HG02798 (cell line): Measurements from ENCODE around the gene LRMDA.

Experiments
- ATAC-seq: cut with Tn5 transposase; IDR thresholded peaks from one replicate; pipeline ENCODE4 v1.9.1; 2021; ENCODE audit warnings: mild to moderate bottlenecking; ENCODE audit not compliant: unreplicated experiment, poor library complexity

Gene LRMDA

DNA sequence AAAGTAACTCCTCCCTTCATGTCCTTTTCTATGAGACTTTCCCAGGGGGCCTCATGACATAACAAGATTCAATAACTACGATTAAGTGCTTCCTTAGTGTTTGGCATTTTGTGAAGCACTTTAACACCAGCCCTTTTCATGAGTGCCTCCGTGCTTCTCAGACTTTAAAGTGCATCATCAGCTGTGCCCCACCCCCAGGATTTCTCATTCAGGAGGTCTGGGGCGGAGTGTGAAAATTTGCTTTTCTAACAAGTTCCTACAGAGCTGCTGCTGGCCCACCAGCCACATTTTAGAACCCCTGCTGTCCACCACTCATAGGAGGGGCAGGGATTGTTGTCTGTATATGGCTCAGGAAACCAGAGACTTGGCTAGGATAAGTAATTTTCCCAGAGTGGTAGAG lies 445.3 kb downstream of the LRMDA start:
- no peak for ATAC-seq

DNA sequence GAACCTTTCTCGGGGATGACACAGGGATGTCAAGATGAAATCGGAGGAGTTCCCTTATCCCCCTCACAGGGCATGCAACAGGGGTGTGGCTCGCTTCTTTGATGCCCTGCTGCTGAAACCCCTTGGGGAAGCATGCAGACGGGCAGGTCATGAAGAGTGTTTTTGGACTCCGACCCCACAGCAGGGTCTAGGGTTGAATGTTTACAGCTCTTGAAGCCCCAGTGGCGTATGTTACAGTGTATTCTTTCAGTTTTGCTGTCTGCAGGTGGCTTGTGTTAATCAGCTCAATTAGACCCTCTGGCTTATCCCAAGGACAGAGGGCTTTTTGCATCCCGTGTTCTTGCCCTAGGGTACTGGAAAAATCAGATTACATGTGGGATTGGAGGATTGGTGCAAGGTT lies 446.5 kb downstream of the LRMDA start:
- no peak for ATAC-seq

DNA sequence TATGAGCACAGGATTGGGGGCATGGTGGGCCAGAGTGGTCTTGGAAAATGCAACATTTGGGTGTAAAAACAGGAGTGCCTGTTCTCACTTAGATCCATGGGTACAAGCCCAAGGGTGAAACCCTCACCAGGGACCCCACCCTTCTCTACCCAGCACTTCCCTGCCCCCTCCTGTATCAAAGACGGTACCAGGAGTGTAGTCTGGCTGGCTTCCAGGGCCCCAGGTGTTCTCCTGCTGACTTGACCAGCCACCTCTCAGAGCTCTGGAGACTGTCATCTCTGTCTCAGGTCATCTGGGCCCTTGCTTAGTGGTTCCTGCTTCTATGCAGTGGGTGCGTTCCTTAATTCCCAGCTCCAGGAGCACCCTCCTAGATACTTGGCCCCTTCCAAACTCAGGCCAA lies 447.2 kb downstream of the LRMDA start:
- ATAC-seq, result no peak

DNA sequence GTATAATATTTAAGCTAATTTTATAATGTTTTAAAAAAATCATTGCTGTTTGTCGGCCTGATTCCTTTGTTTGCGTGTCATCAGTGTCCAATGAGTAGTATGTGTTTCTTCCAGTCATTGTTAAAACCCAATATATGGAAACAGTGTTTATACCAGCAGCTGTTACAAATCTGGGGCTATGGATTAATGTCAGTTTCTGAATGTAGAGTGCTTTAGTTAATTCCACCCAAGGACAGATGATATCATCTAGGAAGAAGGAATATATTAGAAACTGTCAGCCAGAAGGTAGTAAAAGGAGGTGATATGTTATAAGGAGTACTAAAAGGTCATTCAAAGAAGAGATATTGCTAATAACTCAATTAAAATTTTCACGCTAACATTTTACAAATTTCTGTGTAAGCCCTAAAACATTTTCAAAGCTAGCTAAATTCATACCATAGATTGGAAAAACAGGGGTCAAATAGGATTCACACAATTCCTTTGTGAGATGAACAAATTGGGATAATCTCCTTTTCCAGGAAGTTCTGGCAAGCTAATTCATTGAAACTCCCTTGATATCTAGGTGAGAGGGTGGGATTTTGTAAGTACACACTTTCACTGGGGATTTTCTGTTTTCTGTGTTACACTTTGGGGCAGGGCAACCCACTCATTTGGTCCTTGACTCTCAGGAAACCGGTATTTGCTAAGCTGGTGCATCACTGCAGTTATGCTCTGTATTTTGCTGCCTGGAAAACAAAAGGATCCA lies 448.8 kb downstream of the LRMDA start:
- ATAC-seq, result no peak

DNA sequence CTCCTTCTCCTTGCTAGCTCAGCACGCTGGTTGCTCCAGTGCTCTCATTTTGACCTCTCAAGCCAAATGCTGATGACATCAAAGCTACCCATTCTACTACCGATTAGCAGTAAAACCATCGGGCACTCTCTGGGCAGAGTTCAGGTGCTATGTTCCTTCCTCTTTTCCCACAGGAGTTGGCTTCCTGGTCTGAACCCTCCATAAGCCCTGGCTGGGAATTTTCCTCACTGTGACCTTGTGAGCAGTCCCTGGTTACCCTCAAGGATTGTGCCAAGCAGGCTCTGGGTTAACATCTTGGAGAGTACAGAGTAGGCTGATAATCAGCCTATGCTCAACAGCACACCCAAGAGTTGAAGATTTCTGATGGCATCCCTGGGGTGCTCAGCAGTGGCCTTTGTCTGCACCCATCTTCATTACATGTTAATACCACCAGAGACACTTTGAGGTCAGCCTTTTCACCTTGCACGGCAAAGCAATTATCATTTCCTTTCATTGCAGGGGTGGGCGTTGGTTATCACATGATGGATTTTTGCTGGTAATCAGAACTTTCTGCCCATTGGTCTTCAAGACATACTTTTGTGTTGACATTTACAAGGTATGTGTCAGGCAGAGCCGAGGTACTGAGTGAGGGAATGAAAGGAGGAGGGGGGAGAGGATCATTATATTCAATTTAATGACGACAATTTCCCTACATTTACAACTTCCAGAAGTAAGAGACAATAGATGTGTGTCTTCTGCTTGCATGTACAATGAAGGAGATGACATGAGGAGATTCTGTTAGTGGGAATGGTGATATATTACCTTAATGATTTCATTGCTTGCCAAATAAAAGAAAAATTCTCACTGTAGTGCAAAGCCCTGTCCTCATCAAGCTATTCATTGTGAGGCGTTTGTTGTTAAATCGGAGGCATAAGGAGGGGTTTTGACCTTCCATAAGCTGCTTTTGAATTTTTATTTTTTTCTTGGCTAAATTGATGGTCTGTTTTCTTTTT lies 452.0 kb downstream of the LRMDA start:
- ATAC-seq, result no peak

DNA sequence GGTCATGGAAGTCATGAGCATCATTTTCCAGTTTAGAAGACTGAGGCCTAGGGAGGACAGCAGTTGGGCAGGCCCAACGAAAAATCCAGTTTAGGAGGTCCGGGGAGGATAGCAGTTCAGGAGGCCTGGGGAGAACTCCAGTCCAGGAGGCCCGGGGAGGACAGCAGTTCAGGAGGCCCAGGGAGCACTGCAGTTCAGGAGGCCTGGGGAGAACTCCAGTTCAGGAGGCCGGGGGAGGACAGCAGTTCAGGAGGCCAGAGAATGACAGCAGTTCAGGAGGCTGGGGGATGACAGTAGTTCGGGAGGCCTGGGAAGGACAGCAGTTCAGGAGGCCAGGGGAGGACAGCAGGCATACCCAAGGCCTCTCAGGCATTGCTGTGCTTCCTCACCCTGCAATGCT lies 453.4 kb downstream of the LRMDA start:
- ATAC-seq, result no peak

DNA sequence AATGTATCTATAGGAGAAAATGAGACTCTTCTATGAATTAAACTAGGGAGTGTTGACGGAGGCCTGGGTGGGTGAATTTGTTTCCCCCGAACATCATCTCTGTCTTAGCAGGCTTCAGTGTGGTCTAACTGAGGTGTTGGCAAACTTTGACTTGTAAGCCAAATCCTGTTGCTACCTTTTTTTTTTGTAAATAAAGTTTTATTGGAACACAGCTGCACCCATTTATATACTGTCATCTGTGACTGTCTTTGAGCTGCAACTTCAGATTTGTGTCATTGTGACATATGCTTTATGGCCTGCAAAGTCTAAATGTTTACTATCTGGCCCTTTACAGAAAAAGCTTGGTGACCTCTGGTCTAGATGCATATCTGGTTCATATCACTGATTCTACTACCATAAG lies 455.9 kb downstream of the LRMDA start:
- no peak for ATAC-seq

DNA sequence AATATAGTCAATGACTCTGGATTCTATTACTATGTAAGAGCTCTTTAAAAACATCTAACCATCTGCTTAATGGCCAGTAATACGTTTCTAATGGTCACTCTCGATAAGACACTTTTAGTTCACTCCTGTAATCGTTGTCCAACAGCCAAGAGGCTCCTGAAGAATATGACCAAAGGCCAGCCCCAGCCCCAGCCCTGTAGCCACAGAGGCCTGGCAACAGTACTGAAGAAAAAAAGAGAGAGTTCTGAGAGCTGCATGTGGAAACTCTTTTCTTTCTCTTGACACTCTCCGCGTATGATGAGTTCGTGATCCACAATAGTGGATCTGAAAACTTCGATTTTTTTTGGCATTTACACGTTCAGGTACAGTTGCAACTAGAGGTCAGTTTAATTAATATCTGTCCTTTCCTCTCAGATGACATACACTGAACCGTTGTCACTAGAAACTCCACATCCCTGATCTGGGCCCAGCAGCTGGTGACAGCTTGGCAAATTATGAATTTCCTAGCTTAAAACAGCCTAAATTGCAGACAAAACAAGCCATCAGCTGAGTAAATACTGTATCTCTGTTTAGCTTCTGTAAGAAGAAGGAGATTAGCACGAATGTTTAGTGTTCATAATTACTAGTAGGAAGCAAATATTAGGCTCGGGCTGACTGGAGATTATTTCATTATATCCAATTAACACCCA lies 456.7 kb downstream of the LRMDA start:
- no peak for ATAC-seq

DNA sequence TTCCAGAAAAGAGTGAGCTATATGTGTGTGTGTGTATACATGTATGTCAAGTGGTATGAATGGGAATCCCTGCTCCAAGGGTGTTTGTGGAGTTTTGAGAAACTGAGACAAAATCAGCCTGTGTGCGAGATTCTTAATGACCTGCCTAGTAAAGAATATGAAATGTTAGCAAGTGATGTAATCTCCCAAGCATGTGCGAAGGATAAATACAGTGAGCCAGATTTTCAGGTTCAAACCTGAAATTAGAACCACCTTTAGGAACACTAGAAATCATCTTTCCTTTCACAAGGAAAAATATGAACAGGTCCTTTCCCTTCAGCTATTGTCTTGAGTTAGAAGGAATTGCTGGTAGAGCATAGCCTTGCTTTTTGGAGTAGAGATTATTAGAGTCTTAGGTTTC lies 457.6 kb downstream of the LRMDA start:
- ATAC-seq, result no peak

DNA sequence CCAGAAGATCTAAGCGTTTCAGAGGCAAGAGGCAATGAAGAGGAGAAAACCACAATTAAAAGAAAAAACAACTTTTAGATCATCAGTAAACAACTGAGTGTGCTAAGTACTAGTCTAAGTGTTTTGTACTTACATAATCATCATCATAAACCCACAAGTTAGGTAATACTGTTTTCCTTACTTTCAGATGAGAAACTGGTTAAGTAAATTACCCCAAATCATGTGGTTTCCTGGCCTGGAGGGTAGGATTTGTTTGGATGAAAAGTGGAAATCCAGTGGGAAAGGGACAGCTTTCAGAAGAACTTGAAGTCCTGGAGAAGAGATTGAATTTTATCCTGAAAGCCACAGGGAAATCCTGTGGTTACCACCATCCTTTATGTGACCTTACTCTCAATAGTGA lies 463.3 kb downstream of the LRMDA start:
- ATAC-seq, result no peak

DNA sequence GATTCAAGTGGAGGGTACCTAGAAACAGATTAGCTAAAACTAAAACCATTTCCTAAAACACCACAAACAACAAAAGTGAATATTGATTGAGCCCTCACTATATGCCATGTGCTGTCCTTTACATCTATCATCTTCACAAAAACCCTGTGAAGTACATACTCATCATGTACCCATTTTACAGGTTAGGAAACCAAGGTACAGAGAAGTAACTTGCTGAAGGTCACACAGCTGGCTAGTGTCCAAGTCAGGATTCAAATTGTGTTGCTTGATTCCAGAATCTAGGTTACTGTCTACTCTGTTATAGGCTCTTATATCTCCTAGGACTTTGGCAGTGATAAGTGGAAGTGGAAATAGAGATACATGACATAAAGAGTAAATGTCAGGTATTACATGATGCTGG lies 463.8 kb downstream of the LRMDA start:
- ATAC-seq, result no peak

DNA sequence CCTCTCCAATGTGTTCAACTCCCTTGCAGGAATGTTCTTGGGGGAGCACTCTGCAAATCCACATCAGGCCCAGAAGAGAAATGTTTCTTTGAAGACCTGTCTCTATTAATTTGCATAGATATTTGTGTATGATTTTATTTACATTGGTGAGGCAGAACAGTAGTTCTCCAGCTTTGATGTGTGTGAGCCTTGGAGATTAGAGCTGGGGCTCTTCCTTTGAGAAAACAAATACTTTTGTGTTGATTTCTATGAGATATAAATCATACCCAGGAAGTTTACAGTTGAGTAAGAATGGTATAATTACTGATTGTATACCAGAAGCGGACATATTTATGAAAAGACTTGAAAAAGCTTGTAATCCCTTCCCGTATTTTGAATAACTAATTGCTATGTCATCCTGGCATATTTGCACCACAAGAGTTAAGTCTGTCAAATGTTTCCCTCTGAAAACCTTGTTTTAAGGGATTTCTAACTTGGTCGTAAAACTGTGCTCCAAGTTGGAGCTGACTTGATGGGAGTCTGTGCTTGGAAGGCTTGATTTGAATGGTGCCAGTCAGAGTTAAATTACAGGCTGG lies 468.5 kb downstream of the LRMDA start:
- ATAC-seq, result no peak

DNA sequence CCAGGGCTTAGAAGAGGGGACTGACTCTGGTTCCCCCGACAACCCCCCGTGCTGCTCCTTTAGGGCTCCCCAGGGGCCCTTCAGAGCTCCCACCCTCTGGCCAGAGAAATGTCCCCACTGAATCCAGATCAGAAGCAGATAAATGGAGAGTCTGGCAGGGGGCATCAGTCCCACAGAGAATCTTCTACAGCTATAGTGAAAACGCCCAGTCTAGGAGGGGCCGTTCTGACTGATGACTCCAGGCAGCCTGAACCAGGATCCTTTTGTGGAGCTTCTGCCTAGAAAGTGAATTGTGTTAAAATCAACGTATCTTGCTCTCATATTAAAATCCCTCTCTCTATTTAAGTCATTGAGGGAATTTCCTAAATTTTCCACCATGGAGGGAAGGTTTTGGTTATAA lies 471.4 kb downstream of the LRMDA start:
- ATAC-seq, result no peak

DNA sequence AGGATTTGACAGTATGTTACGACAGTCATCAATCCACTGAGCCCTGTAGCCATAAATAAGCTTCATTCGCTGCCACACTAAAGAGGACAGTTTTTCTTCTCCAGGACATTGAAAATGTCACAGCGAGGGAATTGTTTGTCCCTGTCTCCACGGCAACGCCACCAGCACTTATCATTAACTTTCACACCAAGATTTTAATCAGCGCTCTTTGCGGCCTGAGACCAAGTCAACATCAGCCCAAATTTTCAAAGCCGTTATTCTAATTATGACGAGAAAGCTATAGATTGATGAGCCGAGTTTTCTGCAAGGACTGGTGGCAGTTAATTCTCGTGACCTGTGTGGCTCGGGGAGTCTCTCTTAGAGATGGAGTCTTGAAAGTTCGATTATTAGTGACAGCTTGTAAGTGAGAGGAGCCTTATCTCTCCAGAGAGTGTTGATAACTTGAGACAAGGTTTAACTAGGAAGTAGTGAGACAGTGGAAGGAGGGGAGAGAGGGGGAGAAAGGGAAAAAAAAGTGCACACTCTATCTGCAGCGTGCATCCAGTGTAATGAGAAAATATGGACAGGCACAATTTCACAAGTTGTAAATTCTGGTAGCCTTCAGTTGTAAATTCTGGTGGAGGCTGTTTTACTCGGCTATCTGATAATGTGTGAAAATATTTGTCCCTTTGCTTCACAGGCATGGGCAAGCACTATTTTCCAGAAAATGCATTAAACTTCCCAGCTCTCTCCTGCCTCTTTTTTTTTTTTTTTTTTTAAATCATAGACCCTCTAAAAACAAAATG lies 473.3 kb downstream of the LRMDA start:
- ATAC-seq, result no peak

DNA sequence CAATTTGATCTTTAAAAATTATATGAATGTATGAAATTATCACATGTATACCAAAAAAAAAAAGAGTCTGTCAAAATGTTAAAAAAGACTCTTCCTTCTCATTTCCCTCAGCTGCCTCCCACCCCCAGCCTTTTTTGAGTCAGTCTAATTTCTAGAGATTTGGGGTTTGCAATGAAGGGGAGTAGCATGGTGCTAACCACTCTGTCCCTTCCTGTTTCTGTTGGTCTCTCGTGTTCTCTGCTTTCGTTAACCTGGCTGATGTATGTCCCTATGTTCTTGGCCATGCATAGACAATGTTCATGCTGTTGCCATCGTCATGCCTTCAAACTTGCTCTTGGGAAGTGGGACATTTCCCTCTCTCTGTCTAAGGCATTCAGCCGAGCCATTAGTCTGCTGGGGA lies 474.1 kb downstream of the LRMDA start:
- no peak for ATAC-seq

DNA sequence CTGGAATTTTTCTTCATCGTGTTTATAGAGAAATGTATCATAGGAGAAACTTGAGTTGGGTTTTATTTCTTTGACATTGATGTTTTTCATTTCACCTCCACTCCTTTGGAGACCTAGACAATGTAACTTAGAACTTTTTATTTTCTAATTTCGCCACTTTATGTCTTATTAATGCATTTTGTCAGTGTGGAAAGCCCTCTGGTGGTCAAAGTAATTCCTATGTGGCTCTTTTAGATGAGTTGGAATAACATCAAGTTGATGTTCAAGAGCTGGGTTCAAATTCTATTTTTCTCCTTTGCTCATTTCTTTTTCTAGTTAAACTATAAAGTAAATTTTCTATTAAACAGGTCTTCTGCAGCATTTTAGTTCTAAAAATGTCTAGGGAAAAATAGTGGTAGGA lies 478.6 kb downstream of the LRMDA start:
- no peak for ATAC-seq

DNA sequence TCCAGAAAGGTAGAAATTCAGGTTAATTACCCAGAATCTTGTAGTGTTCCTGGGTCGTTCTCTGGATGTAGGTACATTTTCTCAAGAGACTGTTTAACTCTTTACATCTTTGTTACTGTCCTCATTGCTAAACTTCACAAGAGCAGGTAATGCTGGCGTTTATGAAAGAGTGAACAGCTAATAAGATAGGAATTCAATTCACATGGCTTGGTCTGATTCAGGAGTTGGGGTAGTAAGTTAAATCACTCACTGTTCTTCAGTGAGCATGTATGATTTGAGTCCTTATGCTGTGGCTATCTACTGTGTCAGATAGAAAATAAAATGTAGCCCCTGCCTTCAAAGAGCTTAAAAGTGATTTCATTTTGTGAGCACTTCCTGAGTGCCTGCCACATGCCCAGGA lies 480.0 kb downstream of the LRMDA start:
- no peak for ATAC-seq

DNA sequence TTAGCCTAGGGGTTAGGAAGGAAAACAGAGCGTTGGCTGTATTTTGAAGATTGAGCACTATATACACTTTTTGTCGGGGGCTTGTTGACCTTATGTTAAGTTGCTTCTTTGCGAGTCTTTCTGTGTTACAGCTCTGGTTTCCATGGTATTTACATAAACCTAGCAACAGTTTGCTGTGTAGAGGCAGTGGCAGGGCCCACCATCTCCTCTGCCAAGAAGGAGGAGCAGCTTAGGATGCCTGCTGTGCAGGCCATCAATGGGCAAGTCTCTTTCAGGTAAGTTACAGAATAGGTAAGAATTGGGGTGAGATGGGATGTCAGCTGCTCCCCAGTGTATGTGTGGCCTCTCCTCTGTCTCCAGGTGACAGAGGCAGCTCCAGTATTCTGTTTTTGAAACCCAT lies 485.5 kb downstream of the LRMDA start:
- no peak for ATAC-seq

DNA sequence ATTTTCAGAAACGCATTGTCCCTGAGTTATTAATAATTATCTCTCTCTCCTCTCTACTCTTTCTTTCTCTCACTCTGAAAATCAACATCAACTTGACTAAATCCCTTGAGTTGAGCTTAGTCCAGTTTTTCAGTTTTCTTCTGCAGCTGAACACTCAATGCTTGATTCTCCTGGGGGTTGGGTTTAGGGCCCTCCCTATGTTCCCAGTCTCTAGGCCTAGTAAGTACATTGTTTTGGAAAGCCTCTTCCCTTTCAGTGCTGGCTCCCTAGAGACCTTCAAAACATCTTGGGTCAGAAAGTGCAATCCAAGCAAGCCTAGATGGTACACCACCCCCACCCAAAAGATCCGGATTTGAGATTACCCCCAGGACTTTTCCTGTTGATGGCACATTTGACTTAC lies 488.5 kb downstream of the LRMDA start:
- no peak for ATAC-seq

DNA sequence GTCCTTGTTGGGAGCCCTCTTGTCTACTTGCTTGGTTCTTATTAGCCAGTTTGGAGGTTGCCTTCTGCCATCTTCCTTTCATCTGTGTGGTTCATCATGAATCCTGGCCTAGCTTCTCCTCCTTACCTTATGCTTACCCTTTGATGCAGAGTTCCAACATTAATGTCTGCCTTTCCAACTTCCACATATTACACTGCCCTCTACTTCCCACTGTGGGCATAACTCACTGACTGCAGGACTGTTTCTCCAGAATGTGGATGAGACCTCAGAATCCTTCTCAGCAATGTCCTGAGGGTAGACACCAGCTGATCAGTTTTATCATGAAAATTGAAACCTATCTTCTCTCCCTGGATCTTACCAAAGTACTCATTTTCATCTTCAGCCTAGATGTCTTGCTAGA lies 491.0 kb downstream of the LRMDA start:
- no peak for ATAC-seq
